KOPT-K1 (cell line): ENCODE results near the gene PSMG3.
"Not testable (repeated sequence)": the region's sequence is repeated elsewhere in the genome, so short reads cannot be mapped to it uniquely, and the experiment has no call there.

Experiments used
- H3K27ac ChIP-seq: fragments of 200-600 bp; sonication (generic); 2 replicates; pipeline ENCODE4 v1.5.1; 2016; ENCODE audit warnings: antibody characterized with exemption, mild to moderate bottlenecking, low read depth, low read length; ENCODE audit not compliant: poor library complexity, severe bottlenecking
- H3K36me3 ChIP-seq: fragments of 200-600 bp; sonication (generic); 2 replicates; pipeline ENCODE4 v1.5.1; 2017; ENCODE audit warnings: antibody characterized with exemption, mild to moderate bottlenecking, low read length, moderate library complexity; ENCODE audit not compliant: insufficient read depth
- H3K9me3 ChIP-seq: fragments of 200-600 bp; sonication (generic); 2 replicates; pipeline ENCODE4 v1.5.1; 2017; ENCODE audit warnings: antibody characterized with exemption, low read length, mild to moderate bottlenecking; ENCODE audit not compliant: insufficient read depth, poor library complexity, severe bottlenecking

PSMG3 gene

GRCh38 chr7:1533255-1533546, 36.6 kb downstream of the PSMG3 start:
- Histone ChIP-seq H3K27ac (no peak overlapping the region), H3K9me3 (no peaks in the 10 kb centered on the region), H3K36me3 (peaks cover 60% of the 10 kb centered on the region)

GRCh38 chr7:1532456-1533254, 37.2 kb downstream of the PSMG3 start:
- H3K36me3 ChIP-seq, result peaks cover 54% of the 10 kb centered on the region
- H3K9me3 ChIP-seq, result no peaks in the 10 kb centered on the region
- no peak overlapping the region for H3K27ac ChIP-seq

GRCh38 chr7:1531979-1532455, 37.8 kb downstream of the PSMG3 start:
- Histone ChIP-seq H3K9me3 (no peaks in the 10 kb centered on the region), H3K27ac (peak overlapping the region; percentile 75), H3K36me3 (peaks cover 48% of the 10 kb centered on the region)

- H3K9me3 ChIP-seq, result no peaks in the 10 kb centered on the region
- H3K27ac ChIP-seq, result peak overlapping the region; percentile 75
- peaks cover 42% of the 10 kb centered on the region for H3K36me3 ChIP-seq
Observed at GRCh38 chr7:1531263-1531978, 38.4 kb downstream of the PSMG3 start.

- H3K9me3 ChIP-seq, result no peaks in the 10 kb centered on the region
- H3K27ac ChIP-seq, result peak overlapping the region; percentile 75
- peaks cover 37% of the 10 kb centered on the region for H3K36me3 ChIP-seq
Observed at GRCh38 chr7:1530946-1531262, 38.9 kb downstream of the PSMG3 start.

GRCh38 chr7:1529383-1530116, 40.3 kb downstream of the PSMG3 start:
- Histone ChIP-seq H3K36me3 (peaks cover 23% of the 10 kb centered on the region), H3K9me3 (no peaks in the 10 kb centered on the region), H3K27ac (peak overlapping the region; percentile 75)

- H3K27ac ChIP-seq, result no peak overlapping the region
- no peaks in the 10 kb centered on the region for H3K9me3 ChIP-seq
- no peaks in the 10 kb centered on the region for H3K36me3 ChIP-seq
Observed at GRCh38 chr7:1526271-1526754, 43.5 kb downstream of the PSMG3 start.

GRCh38 chr7:1525409-1525808, 44.4 kb downstream of the PSMG3 start:
- H3K36me3 ChIP-seq, result no peaks in the 10 kb centered on the region
- H3K27ac ChIP-seq, result no peak overlapping the region
- H3K9me3 ChIP-seq, result no peaks in the 10 kb centered on the region

GRCh38 chr7:1523844-1524243, 46.0 kb downstream of the PSMG3 start:
- Histone ChIP-seq H3K27ac (no peak overlapping the region), H3K9me3 (peaks cover 6% of the 10 kb centered on the region), H3K36me3 (no peaks in the 10 kb centered on the region)

GRCh38 chr7:1523208-1523607, 46.6 kb downstream of the PSMG3 start:
- no peak overlapping the region for H3K27ac ChIP-seq

GRCh38 chr7:1521456-1521855, 48.4 kb downstream of the PSMG3 start:
- Histone ChIP-seq H3K36me3 (no peaks in the 10 kb centered on the region), H3K9me3 (peaks cover 9% of the 10 kb centered on the region), H3K27ac (no peak overlapping the region)

More at GRCh38 chr7:1523208-1523607, 46.6 kb downstream of the PSMG3 start:
- Histone ChIP-seq H3K36me3 (no peaks in the 10 kb centered on the region), H3K9me3 (peaks cover 9% of the 10 kb centered on the region)

- no peaks in the 10 kb centered on the region for H3K36me3 ChIP-seq
- no peak overlapping the region for H3K27ac ChIP-seq
- peaks cover 9% of the 10 kb centered on the region for H3K9me3 ChIP-seq
Observed at GRCh38 chr7:1520539-1521234, 49.1 kb downstream of the PSMG3 start.

GRCh38 chr7:1519322-1519922, 50.4 kb downstream of the PSMG3 start:
- not testable (repeated sequence) for H3K27ac ChIP-seq, H3K36me3 ChIP-seq, H3K9me3 ChIP-seq
